Thyroid gland (tissue), 4 donors: ENCODE measurements around the gene ST6GALNAC3.

Experiments
- CTCF ChIP-seq, 6 experiments: fragments of 200-600 bp in 3 of 6; fragments of 450-650 bp in 3 of 6; sonication (generic) in 3 of 6; IDR thresholded peaks; one replicate each; pipeline ENCODE4 v1.5.1; 2016 to 2019; ENCODE audit warnings: antibody characterized with exemption in 6 of 6, mild to moderate bottlenecking in 2 of 6, inconsistent platforms in 1 of 6, moderate library complexity in 1 of 6
- POLR2A ChIP-seq, 2 donors: fragments of 450-650 bp; IDR thresholded peaks; one replicate each; pipeline ENCODE4 v1.6.1; 2017; ENCODE audit warnings: antibody characterized with exemption in 2 of 2, mild to moderate bottlenecking in 2 of 2, moderate library complexity in 1 of 2

GRCh38 chr1:76162254-76162653 lies 87.7 kb downstream of the ST6GALNAC3 start:
- TF ChIP-seq CTCF (IDR thresholded peaks at IDR 0.05) (no peak), POLR2A (IDR thresholded peaks at IDR 0.05) (no peak)
